ENCODE measurements around the gene BRD7.
A peak's percentile ranks its signal among the peaks of the same experiment; 100 is the strongest.

The BRD7 gene

DNA sequence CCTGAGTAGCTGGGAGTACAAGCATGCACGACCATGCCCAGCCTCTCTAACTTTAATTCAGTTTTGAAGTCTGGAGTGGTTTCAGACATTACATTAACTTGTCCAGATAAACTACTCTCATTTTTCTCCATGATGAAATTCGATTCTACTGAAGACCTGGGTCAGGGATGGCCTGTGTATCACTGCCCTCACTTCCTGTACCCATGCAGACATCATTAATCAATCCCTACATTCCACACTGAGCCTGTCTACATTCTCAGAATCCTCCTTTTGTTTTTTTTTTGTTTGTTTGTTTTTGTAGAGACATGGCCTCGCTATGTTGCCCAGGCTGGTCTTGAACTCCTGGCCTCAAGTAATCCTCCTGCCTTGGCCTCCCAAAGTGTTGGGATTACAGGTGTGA lies 79.9 kb downstream of the BRD7 start:
- Histone ChIP-seq H3K36me3 (ENCODE audit: control insufficient read depth in 2 of 2, insufficient read depth in 1 of 2, low read length in 2 of 2) (peaks cover 0 to 14% of the 10 kb centered on the region in 2 experiments; a peak in 2 of 3 replicates), H3K4me3 (ENCODE audit: low read depth, low read length) (no peak overlapping the region), H3K4me1 (ENCODE audit: control insufficient read depth, insufficient read depth, low read length) (peaks cover 3% of the 10 kb centered on the region; the same call in 1 of the 2 replicates), H3K9me3 (ENCODE audit: control insufficient read depth, insufficient read depth, low read depth, low read length) (no peaks in the 10 kb centered on the region), H3K27ac (ENCODE audit: extremely low read depth, low read depth, low read length) (no peak overlapping the region)
- TF ChIP-seq ZBTB17 (tag by site-specific recombination; IDR thresholded peaks at IDR 0.05) (0 out of 2 replicates have a peak, but pooled peaks have one; percentile 18), ZNF23 (tag by site-specific recombination; IDR thresholded peaks at IDR 0.05; ENCODE audit: borderline replicate concordance) (peak; percentile 79; the same call in 1 of the 2 replicates)
- TF ChIP-seq, protein P1, sequence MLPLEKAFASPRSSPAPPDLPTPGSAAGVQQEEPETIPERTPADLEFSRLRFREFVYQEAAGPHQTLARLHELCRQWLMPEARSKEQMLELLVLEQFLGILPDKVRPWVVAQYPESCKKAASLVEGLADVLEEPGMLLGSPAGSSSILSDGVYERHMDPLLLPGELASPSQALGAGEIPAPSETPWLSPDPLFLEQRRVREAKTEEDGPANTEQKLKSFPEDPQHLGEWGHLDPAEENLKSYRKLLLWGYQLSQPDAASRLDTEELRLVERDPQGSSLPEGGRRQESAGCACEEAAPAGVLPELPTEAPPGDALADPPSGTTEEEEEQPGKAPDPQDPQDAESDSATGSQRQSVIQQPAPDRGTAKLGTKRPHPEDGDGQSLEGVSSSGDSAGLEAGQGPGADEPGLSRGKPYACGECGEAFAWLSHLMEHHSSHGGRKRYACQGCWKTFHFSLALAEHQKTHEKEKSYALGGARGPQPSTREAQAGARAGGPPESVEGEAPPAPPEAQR (tag by site-specific recombination; IDR thresholded peaks at IDR 0.05): no peak
- CTCF ChIA-PET: interaction anchor here (0.6 to 1.4 kb wide), 3 partner anchors 13 to 701 kb away, joined by 3 to 5 read pairs (median 3); no protein-coding TSS in a partner anchor
- POLR2A ChIA-PET: no interaction called here

DNA sequence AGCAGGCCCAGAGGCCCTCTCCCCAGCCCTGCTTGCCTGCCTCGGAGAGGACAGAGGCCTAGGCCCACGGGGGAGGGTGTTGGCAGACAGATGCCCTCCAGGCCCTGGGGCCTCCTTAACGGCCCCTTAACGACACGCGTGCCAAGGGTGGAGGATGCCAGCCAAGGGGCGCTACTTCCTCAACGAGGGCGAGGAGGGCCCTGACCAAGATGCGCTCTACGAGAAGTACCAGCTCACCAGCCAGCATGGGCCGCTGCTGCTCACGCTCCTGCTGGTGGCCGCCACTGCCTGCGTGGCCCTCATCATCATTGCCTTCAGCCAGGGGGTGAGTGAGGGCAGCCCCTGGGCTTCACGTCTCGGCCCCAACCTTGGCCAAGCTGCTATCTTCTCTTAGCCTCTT lies 80.8 kb downstream of the BRD7 start:
- no peak overlapping the region for H3K4me3 ChIP-seq (ENCODE audit: low read depth, low read length)
- TF ChIP-seq, protein P2, sequence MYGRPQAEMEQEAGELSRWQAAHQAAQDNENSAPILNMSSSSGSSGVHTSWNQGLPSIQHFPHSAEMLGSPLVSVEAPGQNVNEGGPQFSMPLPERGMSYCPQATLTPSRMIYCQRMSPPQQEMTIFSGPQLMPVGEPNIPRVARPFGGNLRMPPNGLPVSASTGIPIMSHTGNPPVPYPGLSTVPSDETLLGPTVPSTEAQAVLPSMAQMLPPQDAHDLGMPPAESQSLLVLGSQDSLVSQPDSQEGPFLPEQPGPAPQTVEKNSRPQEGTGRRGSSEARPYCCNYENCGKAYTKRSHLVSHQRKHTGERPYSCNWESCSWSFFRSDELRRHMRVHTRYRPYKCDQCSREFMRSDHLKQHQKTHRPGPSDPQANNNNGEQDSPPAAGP (tag by site-specific recombination; IDR thresholded peaks at IDR 0.05): no peak
- TF ChIP-seq ZSCAN23 (tag by site-specific recombination; IDR thresholded peaks at IDR 0.05) (no peak), SETDB1 (IDR thresholded peaks at IDR 0.05; ENCODE audit: insufficient read length, low read length) (no peak), ZBTB48 (tag by site-specific recombination; IDR thresholded peaks at IDR 0.05) (no peak), FEZF1 (tag by site-specific recombination; IDR thresholded peaks at IDR 0.05) (no peak), ZBTB1 (tag by site-specific recombination; IDR thresholded peaks at IDR 0.05) (no peak), ZNF23 (tag by site-specific recombination; IDR thresholded peaks at IDR 0.05; ENCODE audit: borderline replicate concordance) (no peak), ZNF473 (tag by site-specific recombination; IDR thresholded peaks at IDR 0.05) (no peak), ZNF174 (tag by site-specific recombination; IDR thresholded peaks at IDR 0.05) (no peak), ZNF777 (tag by site-specific recombination; IDR thresholded peaks at IDR 0.05; ENCODE audit: borderline replicate concordance) (no peak), ZNF24 (tag by site-specific recombination; IDR thresholded peaks at IDR 0.05) (no peak), ZNF350 (tag by site-specific recombination; IDR thresholded peaks at IDR 0.05) (no peak), ZNF510 (tag by site-specific recombination; IDR thresholded peaks at IDR 0.05; ENCODE audit: insufficient replicate concordance) (no peak), ZNF621 (tag by site-specific recombination; IDR thresholded peaks at IDR 0.05) (no peak), ZNF48 (tag by site-specific recombination; IDR thresholded peaks at IDR 0.05) (no peak)
- TF ChIP-seq, protein P3, sequence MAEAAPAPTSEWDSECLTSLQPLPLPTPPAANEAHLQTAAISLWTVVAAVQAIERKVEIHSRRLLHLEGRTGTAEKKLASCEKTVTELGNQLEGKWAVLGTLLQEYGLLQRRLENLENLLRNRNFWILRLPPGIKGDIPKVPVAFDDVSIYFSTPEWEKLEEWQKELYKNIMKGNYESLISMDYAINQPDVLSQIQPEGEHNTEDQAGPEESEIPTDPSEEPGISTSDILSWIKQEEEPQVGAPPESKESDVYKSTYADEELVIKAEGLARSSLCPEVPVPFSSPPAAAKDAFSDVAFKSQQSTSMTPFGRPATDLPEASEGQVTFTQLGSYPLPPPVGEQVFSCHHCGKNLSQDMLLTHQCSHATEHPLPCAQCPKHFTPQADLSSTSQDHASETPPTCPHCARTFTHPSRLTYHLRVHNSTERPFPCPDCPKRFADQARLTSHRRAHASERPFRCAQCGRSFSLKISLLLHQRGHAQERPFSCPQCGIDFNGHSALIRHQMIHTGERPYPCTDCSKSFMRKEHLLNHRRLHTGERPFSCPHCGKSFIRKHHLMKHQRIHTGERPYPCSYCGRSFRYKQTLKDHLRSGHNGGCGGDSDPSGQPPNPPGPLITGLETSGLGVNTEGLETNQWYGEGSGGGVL (tag by site-specific recombination; IDR thresholded peaks at IDR 0.05): no peak
- peaks cover 0 to 11% of the 10 kb centered on the region in 2 experiments; a peak in 2 of 3 replicates for H3K36me3 ChIP-seq (ENCODE audit: control insufficient read depth in 2 of 2, insufficient read depth in 1 of 2, low read length in 2 of 2)
- ChIA-PET CTCF (no interaction called here), POLR2A (no interaction called here)
- H3K9me3 ChIP-seq (ENCODE audit: control insufficient read depth, insufficient read depth, low read depth, low read length): no peaks in the 10 kb centered on the region
- no peak overlapping the region for H3K27ac ChIP-seq (ENCODE audit: extremely low read depth, low read depth, low read length)
- peaks cover 3% of the 10 kb centered on the region; the same call in 1 of the 2 replicates for H3K4me1 ChIP-seq (ENCODE audit: control insufficient read depth, insufficient read depth, low read length)

DNA sequence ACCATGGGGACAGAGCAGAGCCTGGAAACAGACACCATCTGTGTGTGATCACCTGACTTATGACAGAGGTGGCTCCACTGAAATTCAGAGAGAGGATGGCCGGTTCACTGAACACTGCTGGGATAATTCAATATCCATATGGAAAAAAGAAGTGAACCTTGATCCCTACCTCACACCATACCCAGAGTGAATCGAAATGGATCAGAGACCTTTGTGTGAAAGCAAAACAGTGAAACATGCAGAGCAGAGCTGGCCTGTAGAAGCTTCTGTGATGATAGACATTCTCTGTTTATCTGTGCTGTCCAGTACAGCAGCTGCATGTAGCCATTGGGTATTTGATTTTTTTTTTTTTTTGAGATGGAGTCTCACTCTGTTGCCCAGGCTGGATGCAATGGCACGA lies 82.1 kb downstream of the BRD7 start:
- Histone ChIP-seq H3K9me3 (ENCODE audit: control insufficient read depth, insufficient read depth, low read depth, low read length) (no peaks in the 10 kb centered on the region), H3K36me3 (ENCODE audit: control insufficient read depth in 2 of 2, insufficient read depth in 1 of 2, low read length in 2 of 2) (peaks cover 0 to 7% of the 10 kb centered on the region in 2 experiments; a peak in 2 of 3 replicates), H3K4me1 (ENCODE audit: control insufficient read depth, insufficient read depth, low read length) (peaks cover 3% of the 10 kb centered on the region; the same call in 1 of the 2 replicates), H3K4me3 (ENCODE audit: low read depth, low read length) (no peak overlapping the region), H3K27ac (ENCODE audit: extremely low read depth, low read depth, low read length) (no peak overlapping the region)
- CTCF ChIA-PET: no interaction called here
- POLR2A ChIA-PET: interaction anchor here (0.6 to 0.7 kb wide), 2 partner anchors 10 to 337 kb away, joined by 3 read pairs; no protein-coding TSS in a partner anchor
- peak; percentile 27 for TF ChIP-seq SETDB1 (IDR thresholded peaks at IDR 0.05; ENCODE audit: insufficient read length, low read length)
- no peak for TF ChIP-seq ZFP37 (tag by site-specific recombination; IDR thresholded peaks at IDR 0.05)
- no peak for TF ChIP-seq ZNF548 (tag by site-specific recombination; IDR thresholded peaks at IDR 0.05)
- no peak for TF ChIP-seq ZNF433 (tag by site-specific recombination; IDR thresholded peaks at IDR 0.05; ENCODE audit: low read depth)
- TF ChIP-seq ZSCAN16 (tag by site-specific recombination; IDR thresholded peaks at IDR 0.05): no peak
- TF ChIP-seq, protein P4, sequence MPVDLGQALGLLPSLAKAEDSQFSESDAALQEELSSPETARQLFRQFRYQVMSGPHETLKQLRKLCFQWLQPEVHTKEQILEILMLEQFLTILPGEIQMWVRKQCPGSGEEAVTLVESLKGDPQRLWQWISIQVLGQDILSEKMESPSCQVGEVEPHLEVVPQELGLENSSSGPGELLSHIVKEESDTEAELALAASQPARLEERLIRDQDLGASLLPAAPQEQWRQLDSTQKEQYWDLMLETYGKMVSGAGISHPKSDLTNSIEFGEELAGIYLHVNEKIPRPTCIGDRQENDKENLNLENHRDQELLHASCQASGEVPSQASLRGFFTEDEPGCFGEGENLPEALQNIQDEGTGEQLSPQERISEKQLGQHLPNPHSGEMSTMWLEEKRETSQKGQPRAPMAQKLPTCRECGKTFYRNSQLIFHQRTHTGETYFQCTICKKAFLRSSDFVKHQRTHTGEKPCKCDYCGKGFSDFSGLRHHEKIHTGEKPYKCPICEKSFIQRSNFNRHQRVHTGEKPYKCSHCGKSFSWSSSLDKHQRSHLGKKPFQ (tag by site-specific recombination; IDR thresholded peaks at IDR 0.05): no peak

Data from HEK293 (cell line).